ENCODE measurements around the gene STK35.

STK35 gene

DNA sequence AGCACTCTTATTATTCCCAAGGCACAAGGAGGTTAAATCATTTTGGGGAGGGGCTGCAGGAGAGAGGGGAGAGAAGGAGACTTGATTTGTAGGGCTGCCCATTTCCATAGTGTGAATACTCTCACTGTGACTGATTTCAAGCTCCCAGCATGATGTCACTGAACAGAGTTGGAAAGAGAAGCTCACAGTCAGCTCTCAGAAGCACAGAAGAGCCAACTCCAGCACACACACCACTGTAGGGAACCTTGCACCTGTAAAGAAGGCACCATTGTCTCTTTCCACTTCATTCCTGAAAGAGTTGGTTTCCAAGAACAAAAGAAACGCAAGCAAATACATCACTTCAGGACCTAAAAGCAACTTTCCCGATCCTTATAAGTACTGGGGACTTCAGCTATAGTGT, 12.7 kb upstream of the STK35 start:
- in situ Hi-C loops (cut with HindIII; ENCODE audit: low sequenced_read_pairs) = no loop called here
- no peak for DNase-seq (ENCODE audit: low read depth)
- no peak overlapping the region for H3K4me3 ChIP-seq (ENCODE audit: low read depth, low read length)
- no peak for TF ChIP-seq CTCF (IDR thresholded peaks at IDR 0.05; ENCODE audit: low read depth, low read length, missing control alignments)

- in situ Hi-C loops (cut with HindIII; ENCODE audit: low sequenced_read_pairs) = no loop called here
- no peak for DNase-seq (ENCODE audit: low read depth)
- no peak overlapping the region for H3K4me3 ChIP-seq (ENCODE audit: low read depth, low read length)
- no peak for TF ChIP-seq CTCF (IDR thresholded peaks at IDR 0.05; ENCODE audit: low read depth, low read length, missing control alignments)
These were observed 12.2 kb upstream of the STK35 start for GRCh38 chr20:2089447-2089846.

DNA sequence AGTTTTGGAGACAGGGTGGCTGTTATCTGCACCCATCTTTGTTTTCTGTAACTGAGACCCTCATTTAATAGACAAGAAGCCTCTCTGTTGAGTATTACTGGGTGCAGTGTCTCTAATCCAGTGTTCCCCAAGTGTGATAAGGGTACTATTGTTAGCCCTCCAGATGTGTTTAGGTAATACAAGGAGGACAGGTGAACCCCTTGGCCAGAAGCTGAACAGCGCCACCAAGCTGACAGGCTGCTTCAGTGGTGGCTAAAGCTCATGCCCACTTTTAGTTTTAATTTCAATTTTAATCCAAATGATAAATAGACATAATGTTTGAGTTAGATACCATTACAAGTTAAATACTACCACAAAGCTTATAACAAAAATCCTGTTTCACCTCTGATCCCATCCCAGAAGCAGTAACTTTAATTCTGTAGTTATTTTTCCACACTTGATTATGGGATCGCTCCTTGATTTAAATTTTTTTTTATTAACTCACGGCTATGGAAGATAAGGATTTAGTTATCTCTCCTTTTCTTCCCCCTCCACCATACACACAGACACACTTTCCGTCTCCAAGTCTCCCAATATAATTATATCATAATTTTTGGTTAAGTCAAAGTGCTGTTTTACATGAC, 8.4 kb upstream of the STK35 start:
- TF ChIP-seq CTCF (IDR thresholded peaks at IDR 0.05; ENCODE audit: low read depth, low read length, missing control alignments) = peak; percentile 47
- DNase-seq (ENCODE audit: low read depth) = no peak
- no peak overlapping the region for H3K4me3 ChIP-seq (ENCODE audit: low read depth, low read length)
- in situ Hi-C loops (cut with HindIII; ENCODE audit: low sequenced_read_pairs) = no loop called here

DNA sequence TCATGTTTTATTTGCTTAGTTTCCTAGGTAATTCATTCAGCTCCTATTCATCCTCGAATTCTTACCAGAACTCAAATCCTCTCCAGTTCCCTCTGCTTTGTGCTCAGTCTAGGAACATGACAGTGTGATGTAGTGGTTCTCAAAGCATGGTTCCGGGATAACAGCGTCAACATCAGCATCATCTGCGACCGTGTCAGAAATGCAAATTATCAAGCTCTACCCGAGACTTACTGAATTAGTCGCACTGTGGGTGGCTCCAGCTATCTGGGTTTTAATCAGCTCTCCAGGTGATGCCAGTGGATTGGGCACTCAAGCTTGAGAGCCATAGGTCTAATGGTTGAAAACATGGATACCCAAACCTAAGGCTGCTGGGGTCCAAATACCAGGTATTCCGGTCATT, 7.7 kb upstream of the STK35 start:
- no peak for DNase-seq (ENCODE audit: low read depth)
- in situ Hi-C loops (cut with HindIII; ENCODE audit: low sequenced_read_pairs) = no loop called here
- TF ChIP-seq CTCF (IDR thresholded peaks at IDR 0.05; ENCODE audit: low read depth, low read length, missing control alignments) = no peak
- no peak overlapping the region for H3K4me3 ChIP-seq (ENCODE audit: low read depth, low read length)

- in situ Hi-C loops (cut with HindIII; ENCODE audit: low sequenced_read_pairs) = no loop called here
- no peak for TF ChIP-seq CTCF (IDR thresholded peaks at IDR 0.05; ENCODE audit: low read depth, low read length, missing control alignments)
- H3K4me3 ChIP-seq (ENCODE audit: low read depth, low read length) = peak overlapping the region; percentile 93
- peak; percentile 83 for DNase-seq (ENCODE audit: low read depth)
These were observed 398 bp downstream of the STK35 start for GRCh38 chr20:2101865-2102584.

DNA sequence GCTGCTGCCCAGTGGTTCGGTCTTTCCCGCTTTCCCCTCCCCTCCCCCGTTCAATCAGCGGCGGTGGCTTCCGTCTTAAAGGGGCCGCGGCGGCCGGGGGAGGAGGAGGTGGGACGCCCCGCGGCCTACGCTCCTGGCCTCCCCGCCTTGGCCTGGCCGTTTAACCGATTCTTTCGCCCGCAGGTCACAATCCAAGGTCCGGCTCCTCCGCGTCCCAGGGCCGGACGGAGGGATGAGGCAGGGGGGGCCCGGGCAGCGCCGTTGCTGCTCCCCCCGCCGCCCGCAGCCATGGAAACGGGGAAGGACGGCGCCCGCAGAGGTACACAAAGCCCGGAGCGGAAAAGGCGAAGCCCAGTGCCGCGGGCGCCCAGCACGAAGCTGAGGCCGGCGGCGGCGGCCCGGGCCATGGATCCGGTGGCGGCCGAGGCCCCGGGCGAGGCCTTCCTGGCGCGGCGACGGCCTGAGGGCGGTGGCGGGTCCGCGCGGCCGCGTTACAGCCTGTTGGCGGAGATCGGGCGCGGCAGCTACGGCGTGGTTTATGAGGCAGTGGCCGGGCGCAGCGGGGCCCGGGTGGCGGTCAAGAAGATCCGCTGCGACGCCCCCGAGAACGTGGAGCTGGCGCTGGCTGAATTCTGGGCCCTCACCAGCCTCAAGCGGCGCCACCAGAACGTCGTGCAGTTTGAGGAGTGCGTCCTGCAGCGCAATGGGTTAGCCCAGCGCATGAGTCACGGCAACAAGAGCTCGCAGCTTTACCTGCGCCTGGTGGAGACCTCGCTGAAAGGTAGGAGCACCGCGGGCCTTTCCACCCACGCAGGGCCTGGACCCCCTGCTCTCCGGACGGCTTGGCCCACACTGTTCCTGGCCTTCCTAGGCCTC, 1.2 kb downstream of the STK35 start:
- H3K4me3 ChIP-seq (ENCODE audit: low read depth, low read length) = peak overlapping the region; percentile 93
- in situ Hi-C loops (cut with HindIII; ENCODE audit: low sequenced_read_pairs) = no loop called here
- no peak for TF ChIP-seq CTCF (IDR thresholded peaks at IDR 0.05; ENCODE audit: low read depth, low read length, missing control alignments)
- peak; percentile 63 for DNase-seq (ENCODE audit: low read depth)

All from astrocyte of the cerebellum (primary cell).